GM18861 (cell line): ENCODE results near the gene LFNG.
A peak's percentile ranks its signal among the peaks of the same experiment; 100 is the strongest.
"Not testable (repeated sequence)": the region's sequence is repeated elsewhere in the genome, so short reads cannot be mapped to it uniquely, and the experiment has no call there.

Source experiments
- ATAC-seq: cut with Tn5 transposase; IDR thresholded peaks from one replicate; pipeline ENCODE4 v1.9.1; 2021; ENCODE audit not compliant: unreplicated experiment

LFNG gene

DNA sequence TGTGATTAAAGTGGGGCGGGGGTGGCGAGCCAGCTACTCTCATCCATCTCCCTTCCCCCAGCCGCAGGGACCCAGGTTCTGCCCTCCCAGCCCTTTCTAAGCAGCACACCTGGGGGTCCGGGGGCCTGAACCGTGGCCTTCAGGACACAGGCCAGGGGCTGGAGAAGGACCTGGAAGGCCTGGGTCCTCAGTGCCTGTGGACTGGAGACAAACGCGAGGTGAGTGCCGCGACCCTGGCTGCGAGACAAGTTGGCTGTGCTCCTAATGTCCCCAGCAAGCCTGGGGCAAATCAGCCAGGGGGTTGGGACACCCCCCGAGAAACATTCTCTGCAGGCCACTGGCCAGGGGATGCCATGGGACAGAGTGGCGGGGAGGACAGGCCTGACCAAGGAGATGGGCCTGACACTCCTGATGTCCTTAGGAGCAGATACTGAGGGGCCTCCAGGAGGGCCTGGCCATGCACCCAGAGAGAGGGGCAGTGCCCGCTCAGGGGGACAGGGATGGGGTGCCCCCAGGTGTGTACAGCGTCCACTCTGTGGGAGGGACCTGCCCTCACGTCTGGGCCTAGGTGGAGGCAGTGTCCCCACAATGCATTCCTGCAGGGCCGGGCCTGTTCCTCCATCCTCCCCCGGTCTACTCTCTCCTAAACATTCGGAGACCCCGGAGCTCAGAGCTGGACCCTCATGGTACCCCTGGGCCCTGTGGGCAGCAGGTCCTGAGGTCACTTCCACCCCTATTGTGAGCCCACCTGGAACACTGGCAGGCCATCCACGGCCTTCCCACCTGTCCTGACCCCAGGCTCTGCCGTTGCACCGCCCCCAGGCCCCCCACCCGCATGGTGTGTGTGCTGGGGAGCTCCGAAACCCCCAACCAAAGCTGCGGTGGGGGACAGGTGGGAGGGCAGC lies 22.7 kb downstream of the LFNG start:
- no peak for ATAC-seq

DNA sequence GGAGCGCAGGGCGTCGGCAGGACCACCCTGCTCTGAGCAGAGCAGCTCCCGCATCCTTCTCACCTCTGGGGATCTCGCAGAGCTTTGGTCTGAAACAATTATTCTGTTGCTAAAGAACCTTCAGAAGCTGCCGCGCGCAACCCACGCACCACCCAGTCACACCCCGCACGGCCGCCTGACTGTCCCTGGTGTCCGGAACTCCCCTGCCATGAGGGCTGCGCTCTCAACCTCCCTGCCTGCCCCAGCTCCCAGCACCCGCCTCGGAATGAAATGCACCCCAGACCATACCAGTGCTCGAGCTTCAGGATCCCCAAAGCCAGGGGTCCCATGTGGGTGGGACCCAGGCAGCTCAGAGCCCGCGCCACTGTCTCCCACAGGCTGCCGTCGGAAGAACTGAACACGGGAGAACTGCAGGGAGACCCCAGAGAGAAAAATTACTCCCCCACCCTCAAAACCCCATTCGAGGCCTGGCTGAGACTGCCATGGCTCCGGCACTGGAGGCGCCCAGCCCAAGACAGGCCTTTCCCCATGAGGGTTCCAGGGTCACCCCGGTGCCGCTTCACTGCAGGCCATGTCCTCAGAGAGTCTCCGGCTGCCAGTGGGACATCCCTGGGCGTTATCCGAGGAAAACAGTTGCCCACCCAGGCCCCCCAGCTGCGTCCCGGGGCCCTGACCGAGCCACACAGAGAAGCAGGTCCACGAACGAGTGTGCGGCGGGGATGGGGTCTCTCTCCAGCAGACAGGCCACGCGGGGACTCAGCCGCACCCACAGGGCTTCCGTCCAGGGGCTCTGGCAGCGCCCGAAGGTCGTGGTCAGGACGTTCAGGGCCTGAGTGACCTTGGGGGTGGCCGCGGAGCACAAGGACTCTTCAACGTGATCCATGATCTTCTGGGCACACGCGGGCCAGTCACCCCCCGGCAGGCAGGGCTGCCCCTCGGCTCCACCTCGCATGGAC lies 23.6 kb downstream of the LFNG start:
- no peak for ATAC-seq

DNA sequence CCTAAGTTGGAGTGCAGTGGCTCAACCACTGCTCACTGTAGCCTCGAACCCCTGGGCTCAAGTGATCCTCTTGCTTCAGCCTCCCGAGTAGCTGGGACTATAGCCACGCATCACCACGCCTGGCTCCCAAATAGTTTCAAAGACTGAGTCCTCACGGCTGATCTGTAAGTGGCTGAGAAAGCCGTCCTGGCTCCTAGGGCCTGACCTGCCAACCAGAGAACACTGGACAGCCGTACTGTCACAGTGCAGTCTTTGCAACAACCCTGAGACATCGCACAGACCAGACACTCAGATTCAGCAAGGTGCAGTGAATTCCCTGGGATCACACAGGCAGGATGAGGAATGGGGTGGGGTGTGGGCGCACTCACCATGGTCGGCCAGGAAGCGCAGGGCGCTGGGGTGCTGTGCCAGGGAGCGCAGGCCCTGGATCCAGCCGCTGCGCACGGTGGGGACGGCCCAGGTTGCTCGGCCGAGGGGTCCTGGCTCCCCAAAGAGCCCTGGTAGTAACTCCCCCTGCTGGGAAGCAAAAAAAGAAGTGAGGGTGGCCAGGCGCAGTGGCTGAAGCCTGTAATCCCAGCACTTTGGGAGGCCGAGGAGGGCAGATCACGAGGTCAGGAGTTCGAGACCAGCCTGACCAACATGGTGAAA lies 25.1 kb downstream of the LFNG start:
- ATAC-seq = no peak

DNA sequence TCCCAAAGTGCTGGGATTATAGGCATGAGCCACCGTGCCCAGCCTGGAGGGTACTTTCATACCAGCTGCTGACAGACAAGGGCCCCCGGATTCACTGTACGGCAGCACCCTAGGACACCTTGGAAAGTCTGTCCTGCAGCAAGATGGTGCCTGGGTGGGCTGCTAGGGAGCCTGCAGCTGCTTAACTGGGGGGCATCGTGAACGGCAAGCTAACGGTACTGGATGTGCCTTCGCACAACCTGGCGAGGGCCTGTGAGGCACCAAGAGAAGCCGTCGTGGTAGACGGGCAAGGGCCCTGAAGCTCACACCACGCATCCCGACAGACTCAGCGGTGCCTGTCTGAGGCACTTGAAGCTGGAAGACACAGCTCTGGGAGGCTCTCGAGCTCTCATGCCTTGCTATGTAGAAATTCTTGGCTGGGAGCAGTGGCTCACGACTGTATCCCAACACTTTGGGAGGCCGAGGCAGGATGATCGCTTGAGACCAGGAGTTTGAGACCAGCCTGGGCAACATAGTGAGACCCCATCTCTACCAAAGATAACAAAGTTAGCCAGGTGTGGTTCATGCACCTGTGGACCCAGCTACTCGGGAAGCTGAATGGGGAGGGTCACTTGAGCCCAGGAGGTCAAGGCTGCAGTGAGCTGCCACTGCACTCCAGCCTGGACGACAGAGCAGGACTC lies 26.3 kb downstream of the LFNG start:
- no peak for ATAC-seq

DNA sequence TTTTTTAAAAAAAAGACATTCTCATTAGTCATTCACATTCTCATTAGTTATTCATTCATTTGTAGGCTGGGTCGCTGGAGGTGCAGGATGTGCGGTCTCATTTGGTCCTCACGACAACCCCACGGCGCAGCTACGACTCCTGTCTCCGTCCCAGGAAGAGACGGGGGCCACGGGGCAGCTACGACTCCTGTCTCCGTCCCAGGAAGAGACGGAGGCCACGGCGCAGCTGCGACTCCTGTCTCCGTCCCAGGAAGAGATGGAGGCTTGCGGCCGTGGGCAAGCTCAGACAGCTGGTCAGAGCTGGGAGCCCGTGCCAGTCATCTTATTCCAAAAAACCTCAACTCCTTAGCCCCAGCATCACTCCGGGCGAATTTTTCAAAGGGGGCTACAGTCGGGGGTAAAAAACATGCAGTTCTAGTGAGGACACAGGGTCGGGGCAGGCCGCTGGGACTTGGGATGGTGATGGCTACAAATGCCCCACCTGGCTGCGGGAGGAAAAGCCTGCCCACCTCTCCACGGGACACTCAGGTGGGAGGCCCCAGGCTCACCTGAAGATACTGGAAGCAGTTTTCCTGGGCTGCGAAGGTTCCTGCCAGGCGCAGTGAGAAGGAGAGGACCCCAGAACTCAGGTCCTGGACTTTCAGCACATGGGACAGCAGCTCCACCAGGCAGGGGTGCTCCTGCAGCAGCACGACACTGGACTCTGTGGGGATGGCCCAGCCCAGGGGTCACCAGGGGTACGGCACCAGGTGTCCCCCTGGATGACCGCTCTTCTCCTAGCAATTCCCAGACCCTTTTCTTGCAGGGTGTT lies 27.4 kb downstream of the LFNG start:
- ATAC-seq = no peak

DNA sequence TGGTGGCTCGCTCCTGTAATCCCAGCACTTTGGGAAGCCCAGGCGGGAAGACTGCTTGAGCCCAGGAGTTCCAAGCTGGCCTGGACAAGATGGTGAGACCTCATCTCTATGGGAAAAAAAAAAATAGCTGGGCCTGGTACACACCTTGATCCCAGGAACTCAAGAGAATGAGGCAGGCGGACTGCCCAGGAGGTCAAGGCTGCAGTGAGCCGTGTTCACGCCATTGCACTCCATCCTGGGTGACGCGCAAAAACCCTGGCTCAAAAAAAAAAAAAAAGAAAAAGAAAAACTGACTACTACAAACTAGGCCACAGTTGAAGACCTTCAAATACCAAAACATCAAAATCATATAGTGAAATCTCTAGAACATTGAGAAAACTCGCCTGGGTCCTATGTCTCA lies 31.8 kb downstream of the LFNG start:
- ATAC-seq = no peak

DNA sequence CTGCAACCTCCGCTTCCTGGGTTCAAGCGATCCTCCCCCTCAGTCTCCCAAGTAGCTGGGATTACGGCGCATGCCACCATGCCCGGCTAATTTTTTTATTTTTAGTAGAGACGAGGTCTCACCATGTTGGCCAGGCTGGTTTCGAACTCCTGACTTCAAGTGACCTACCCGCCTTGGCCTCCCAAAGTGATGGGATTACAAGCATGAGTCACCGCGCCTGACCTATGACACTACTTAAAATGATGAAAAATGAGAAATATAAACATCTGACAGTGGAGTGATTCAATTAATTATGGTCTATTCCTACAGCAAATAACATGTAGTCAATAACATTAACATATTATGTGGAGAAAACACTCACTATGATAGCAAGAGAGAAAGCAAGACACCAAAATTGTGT lies 33.5 kb downstream of the LFNG start:
- ATAC-seq = no peak

DNA sequence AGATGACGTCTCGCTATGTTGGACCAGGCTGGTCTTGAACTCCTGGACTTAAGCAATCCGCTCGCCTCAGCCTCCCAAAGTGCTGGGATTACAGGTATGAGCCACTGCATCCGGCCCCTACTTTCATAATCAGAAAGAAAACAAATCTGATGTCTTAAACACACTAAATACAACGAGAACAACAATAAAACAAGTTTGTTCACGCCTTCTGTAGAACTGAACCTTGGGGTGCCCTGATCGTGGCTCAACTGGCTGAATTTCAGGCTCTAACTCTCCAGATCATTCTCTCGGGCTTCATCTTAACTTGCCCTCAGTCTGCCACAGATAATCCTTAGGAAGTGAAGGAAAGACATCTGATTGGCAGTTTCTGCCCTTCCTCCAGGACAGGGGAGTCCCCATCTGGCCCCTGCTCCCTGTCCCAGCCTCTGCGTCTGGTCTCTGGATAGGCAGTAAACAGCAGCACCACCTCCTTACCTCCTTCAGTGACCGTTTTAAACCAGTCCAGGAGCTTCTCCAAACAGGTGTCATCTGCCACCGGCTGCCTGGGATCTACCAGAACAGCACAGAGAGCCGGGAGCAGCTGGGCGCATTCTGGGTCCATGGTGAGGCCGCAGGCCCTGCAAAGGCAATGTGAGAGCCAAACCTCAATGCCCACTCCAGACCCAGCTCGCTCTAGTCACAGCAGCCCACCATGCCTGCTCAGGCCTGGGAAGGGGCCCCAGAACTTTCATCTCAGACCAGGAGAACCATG lies 34.4 kb downstream of the LFNG start:
- ATAC-seq = no peak

DNA sequence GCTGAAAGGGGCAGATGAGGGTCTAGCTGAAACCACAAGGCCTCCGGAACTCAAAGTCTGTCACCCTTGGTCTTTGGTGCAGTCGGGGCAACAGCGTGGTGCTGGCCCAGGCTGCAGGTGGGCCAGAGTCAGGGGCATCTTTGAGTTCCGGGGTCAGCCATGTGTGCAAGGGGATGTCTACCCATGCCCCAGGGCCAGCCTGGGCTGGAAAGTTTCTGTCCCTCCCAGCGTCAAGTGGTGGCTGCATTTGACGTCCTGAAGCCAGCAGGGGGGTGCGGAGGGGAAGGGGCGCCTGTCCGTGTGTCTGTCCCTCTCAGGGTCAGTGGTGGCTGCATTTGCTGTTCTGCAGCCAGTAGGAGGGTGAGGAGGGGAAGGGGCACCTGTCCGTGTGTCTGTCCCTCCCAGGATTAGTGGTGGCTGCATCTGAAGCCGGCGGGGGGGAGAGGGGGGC lies 35.1 kb downstream of the LFNG start:
- no peak for ATAC-seq

DNA sequence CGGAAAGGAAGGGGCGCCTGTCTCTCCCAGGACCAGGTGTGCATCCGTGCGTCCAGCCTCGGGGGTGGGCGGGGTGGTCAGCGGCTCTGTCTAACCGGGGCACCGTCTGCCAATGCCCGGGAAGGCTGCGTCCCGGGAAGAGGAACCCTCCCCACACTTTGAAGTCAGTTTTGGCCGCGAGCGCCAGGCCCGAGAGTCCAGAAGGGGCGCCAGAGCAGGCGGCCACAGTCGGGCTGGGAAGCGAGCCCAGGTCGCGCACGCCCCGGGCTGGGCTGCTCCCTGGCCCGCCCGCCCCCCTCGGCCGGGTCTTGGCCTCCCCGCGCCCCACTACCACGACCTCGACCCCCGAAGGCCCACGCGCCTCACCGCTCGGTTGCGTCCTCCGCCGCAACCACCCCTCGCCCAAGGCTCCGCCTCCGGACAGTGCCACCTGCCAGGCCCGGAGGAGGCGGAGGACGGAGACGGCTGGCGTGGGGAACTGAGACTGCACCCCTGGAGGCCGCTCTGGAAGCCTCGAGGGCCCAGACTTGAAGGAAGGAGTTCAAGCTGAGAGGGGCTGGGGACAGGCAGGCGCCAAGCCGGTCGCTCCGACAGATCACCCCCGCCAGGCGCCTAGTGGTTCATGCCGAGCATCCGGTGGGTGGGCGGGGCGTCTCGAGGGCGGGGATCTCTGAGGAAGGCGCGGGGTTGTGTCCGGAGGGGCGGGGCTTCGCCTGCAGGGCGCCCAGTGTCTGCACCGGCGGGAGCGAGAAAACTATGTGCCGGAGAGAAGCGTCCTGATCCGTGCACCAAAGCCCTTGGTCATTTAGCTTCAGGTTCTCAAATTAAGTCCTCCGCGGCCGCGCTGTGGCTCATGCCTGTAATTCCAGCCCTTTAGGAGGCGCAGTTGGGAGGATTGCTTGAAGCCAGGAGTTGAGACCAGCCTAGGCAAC lies 35.8 kb downstream of the LFNG start, which contains the start of gene BRAT1:
TSS of gene BRAT1 (minus strand) at position 404 of the 932 bp plus-strand sequence. CDS start 1,093 bp downstream, outside the sequence.
- ATAC-seq = peak; percentile 42

DNA sequence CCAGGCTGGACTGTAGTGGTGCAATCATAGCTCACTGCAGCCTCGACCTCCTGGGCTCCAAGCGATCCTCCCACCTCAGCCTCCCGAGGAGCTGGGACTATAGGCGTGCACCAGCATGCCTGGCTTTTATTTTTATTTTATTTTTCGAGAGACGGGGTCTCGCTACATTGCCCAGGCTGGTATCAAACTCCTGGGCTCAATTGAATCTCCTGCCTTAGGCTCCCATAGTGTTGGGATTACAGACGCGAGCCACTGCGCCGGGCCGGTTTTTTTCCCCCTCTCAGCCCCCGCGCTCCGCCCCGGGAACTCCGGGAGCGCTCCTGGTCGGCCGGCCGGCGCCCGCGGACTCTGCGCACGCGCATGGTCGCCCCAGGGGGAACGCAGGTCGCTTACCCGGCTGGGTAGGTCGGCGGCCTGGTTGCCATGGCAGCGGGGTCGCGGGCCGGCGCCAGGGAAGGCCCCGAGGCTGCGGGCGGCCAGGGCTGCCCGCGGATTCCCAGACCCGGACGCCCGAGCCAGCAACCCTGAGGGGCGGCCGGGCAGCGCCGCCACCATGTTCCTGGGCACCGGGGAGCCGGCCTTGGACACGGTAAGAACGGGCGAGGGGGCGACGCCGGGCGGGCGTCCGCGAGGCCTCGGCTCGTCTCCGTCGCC lies 39.2 kb downstream of the LFNG start, which contains the start of gene IQCE:
TSS of gene IQCE (plus strand) at position 351 of the 654 bp plus-strand sequence. CDS start at position 554, 203 bp downstream.
- ATAC-seq = peak; percentile 59

DNA sequence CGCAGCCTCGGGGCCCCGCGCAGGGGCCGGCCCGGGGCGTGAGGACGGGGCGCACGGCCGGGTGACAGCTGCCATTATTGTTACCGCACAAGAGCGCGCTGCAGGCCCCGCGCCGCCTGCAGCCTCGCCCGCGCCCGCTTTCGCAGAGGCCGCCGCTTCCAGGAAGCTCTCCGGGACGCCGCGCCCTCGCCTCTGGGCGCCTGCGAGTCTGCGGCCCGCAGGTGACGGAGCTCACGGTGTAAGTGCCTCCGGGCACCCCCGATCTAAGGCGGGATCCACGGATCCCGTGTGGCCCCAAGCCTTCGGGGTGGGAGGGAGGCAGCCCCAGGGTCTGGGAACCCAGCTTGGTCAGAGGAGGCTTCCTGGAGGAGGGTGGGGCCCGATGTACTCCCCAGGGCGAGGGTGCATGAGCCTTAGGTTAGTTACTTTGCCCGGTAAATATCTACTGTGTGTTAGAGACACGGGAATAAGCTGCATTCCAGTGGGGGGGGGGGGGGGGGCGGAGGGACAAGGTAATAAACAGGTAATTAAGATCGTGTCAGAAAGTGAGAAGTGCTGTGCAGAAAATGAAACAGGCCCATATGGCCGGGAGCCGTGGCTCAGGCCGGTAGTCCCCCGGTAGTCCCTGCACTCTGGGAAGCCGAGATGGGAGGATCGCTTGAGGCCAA lies 39.8 kb downstream of the LFNG start:
- ATAC-seq = no peak

DNA sequence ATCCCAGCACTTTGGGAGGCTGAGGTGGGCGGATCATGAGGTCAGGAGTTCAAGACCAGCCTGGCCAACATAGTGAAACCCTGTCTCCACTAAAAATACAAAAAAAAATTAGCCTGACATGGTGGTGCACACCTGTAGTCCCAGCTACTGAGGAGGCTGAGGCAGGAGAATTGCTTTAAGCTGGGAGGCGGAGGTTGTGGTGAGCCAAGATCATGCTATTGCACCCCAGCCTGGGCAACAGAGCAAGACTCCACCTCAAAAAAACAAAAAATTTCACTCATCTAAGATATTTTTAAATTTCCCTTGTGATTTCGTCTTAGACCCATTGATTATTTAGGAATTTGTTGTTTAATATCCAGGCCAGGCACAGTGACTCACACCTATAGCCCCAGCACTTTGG lies 44.4 kb downstream of the LFNG start:
- not testable (repeated sequence) for ATAC-seq

DNA sequence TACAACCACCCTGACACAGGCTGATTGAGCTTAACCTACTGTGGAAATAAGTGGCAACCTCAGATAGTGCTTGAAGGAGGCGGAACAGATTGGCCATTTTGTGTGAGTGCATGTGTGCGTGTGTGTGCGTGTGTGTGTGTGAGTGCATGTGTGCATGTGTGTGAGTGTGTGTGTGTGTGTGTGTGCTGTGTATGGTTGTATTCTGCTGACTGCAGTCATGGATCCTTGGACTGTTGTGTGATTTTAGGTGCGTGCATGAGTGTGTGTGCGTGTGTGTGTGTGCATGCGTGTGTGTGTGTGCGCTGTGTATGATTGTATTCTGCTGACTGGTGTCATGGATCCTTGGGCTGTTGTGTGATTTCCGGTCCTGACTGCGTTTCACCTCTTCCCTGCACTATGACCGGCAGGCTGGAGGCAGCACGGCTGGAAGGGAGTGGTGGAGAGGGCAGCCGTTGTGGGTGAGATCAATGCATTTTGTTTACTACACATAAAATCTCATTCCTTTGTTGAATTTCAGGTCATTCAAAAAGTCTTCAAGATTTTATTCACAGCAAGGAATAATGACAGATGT lies 45.5 kb downstream of the LFNG start:
- no peak for ATAC-seq

DNA sequence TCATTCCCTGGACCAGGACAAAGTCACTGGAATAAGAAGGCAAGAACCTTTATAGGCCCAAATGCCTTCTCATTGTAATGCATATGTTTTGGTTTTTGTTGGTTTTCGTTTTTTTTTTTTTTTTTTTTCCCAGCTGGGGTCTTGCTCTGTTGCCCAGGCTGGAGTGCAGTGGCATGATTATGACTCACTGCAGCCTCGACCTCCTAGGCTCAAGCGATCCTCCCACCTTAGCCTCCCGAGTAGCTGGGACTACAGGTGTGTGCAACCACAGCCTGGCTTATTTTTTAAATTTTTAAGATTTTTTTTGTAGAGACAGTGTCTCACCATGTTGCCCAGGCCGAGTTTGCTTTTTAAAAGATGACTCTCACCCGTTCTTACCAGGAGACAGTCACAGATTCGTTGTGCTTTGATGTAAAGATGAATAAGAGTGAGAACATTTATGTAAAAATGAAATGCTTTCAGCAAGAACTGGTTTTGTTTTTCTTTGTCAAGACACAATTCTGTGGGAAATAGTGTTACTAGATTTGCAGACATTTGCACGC lies 46.8 kb downstream of the LFNG start:
- no peak for ATAC-seq
